Duodenal mucosa (tissue), 2 donors: Measurements from ENCODE around the gene GRIK1.

Experiments
- H3K27ac ChIP-seq: one replicate; pipeline ENCODE4 v1.7.0; 2013; ENCODE audit warnings: low read depth, low read length
- H3K27me3 ChIP-seq, 2 donors: one replicate each; pipeline ENCODE4 v1.7.0; 2013; ENCODE audit warnings: low read length in 2 of 2, control low read depth in 1 of 2; ENCODE audit not compliant: insufficient read depth in 2 of 2, control insufficient read depth in 1 of 2
- H3K36me3 ChIP-seq, 2 donors: one replicate each; pipeline ENCODE4 v1.7.0; 2013; ENCODE audit warnings: low read length in 2 of 2, control low read depth in 1 of 2; ENCODE audit not compliant: insufficient read depth in 2 of 2, control insufficient read depth in 1 of 2
- H3K4me1 ChIP-seq, 2 donors: one replicate each; pipeline ENCODE4 v1.7.0; 2013; ENCODE audit warnings: low read length in 2 of 2, control low read depth in 1 of 2; ENCODE audit not compliant: insufficient read depth in 2 of 2, control insufficient read depth in 1 of 2
- H3K4me3 ChIP-seq, 2 donors: one replicate each; pipeline ENCODE4 v1.7.0; 2013; ENCODE audit warnings: low read length in 2 of 2, low read depth in 1 of 2
- H3K9ac ChIP-seq, 2 donors: one replicate each; pipeline ENCODE4 v1.7.0; 2013; ENCODE audit warnings: low read length in 2 of 2, low read depth in 1 of 2
- H3K9me3 ChIP-seq, 2 donors: one replicate each; pipeline ENCODE4 v1.7.0; 2013; ENCODE audit warnings: low read length in 2 of 2, control low read depth in 1 of 2; ENCODE audit not compliant: control insufficient read depth in 1 of 2

The GRIK1 gene

GRCh38 chr21:29953072-29953471, 13.3 kb upstream of the GRIK1 start:
- Histone ChIP-seq H3K4me3 (no peak overlapping the region), H3K9ac (no peak overlapping the region), H3K36me3 (no peaks in the 10 kb centered on the region), H3K27me3 (no peaks in the 10 kb centered on the region), H3K9me3 (peaks cover 0 to 3% of the 10 kb centered on the region in 2 donors), H3K27ac (no peak overlapping the region), H3K4me1 (no peaks in the 10 kb centered on the region)

DNA sequence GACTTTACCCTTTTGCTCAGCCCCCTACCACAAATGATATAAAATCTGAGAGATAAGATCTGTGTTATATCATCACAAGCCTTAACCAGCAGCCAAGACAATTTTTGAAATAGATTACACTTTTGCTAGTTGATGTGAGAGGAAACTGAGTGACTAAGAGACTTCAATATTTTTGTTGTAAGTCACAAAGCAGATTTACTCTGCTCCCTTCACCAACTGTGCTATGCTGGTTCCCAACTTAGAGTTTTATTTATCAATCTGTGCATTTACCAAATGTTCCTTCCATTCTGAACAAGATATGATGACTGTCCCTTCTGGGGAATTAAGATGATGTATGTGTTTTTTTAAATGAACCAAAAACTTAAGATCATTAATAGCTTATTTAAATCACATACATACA, 12.1 kb upstream of the GRIK1 start:
- Histone ChIP-seq H3K27me3 (no peaks in the 10 kb centered on the region), H3K4me3 (no peak overlapping the region), H3K27ac (no peak overlapping the region), H3K9me3 (no peaks in the 10 kb centered on the region), H3K9ac (no peak overlapping the region), H3K36me3 (no peaks in the 10 kb centered on the region), H3K4me1 (no peaks in the 10 kb centered on the region)

DNA sequence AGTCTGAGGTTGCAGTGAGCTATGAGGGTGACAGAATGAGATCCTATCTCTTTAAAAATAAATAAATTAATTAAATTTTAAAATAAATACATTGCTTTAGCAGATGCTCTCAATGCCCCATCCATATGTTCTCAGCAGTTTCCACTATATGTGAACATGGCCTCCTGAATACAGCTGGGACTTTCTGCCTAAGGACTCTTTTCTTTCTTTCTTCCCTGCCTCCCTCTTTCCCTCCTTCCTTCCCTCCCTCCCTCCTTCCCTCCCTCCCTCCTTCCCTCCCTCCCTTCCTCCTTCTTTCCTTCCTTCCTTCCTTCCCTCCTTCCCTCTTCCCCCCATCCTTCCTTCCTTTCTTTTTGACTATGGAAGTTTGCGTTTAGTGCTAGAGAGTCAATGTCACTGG, 10.2 kb upstream of the GRIK1 start:
- no peak overlapping the region for H3K27ac ChIP-seq
- no peaks in the 10 kb centered on the region for H3K9me3 ChIP-seq
- no peaks in the 10 kb centered on the region for H3K4me1 ChIP-seq
- H3K27me3 ChIP-seq: no peaks in the 10 kb centered on the region
- no peak overlapping the region for H3K9ac ChIP-seq
- H3K36me3 ChIP-seq: no peaks in the 10 kb centered on the region
- H3K4me3 ChIP-seq: no peak overlapping the region

GRCh38 chr21:29947119-29947518, 7.3 kb upstream of the GRIK1 start:
- Histone ChIP-seq H3K36me3 (no peaks in the 10 kb centered on the region), H3K4me1 (no peaks in the 10 kb centered on the region), H3K9me3 (no peaks in the 10 kb centered on the region), H3K9ac (no peak overlapping the region), H3K4me3 (no peak overlapping the region), H3K27me3 (no peaks in the 10 kb centered on the region), H3K27ac (no peak overlapping the region)

DNA sequence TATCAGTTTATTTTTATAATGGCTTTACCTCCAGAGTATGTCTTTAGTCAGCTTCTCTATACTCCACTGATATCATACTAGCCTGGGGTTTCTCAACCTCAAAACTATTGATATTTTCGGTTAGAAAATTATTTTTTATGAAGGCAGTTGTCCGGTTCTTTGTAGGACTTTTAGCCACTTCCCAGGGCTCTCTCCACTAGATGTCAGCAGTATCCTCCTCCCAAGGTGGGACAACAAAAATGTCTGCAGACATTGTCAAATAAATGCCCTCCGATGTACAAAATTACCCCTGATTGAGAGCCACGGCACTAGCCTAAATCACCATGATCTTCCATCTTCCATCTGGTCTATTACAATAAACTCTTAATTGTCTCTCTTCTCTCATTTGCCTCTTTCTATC, 4.1 kb upstream of the GRIK1 start:
- peaks cover under 1 to 4% of the 10 kb centered on the region in 2 donors for H3K27me3 ChIP-seq
- no peaks in the 10 kb centered on the region for H3K4me1 ChIP-seq
- H3K27ac ChIP-seq: no peak overlapping the region
- H3K36me3 ChIP-seq: no peaks in the 10 kb centered on the region
- H3K4me3 ChIP-seq: no peak overlapping the region
- no peaks in the 10 kb centered on the region for H3K9me3 ChIP-seq
- no peak overlapping the region for H3K9ac ChIP-seq

DNA sequence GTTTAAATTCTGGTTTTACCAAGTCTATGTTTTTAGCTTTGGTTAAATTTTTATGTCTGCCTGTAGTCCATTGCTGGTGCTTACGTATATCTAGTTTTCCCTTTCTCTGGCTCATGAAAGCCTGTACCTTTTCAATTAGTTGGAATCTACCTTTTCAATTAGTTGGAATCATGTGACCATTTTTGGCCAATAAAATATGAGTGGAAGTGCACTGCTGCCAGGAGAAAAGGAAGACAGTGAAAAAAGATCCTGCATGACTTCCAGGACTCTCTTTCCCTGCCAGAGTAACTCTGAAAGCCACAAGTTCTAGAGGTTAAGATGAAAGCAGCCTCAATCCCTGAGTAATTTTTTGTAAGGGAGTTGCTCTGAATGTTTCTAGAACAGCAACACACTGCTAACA, 2.2 kb upstream of the GRIK1 start:
- Histone ChIP-seq H3K27ac (no peak overlapping the region), H3K9ac (no peak overlapping the region), H3K27me3 (peaks cover 4 to 10% of the 10 kb centered on the region in 2 donors), H3K9me3 (no peaks in the 10 kb centered on the region), H3K4me1 (no peaks in the 10 kb centered on the region), H3K36me3 (no peaks in the 10 kb centered on the region), H3K4me3 (no peak overlapping the region)

- H3K9ac ChIP-seq: no peak overlapping the region
- H3K4me3 ChIP-seq: no peak overlapping the region
- H3K9me3 ChIP-seq: no peaks in the 10 kb centered on the region
- no peaks in the 10 kb centered on the region for H3K36me3 ChIP-seq
- no peak overlapping the region for H3K27ac ChIP-seq
- no peaks in the 10 kb centered on the region for H3K4me1 ChIP-seq
- peaks cover 4 to 10% of the 10 kb centered on the region in 2 donors for H3K27me3 ChIP-seq
Measured at GRCh38 chr21:29940991-29941390, 1.2 kb upstream of the GRIK1 start.

- Histone ChIP-seq H3K4me3 (no peak overlapping the region), H3K27me3 (peaks cover 4 to 10% of the 10 kb centered on the region in 2 donors), H3K9me3 (no peaks in the 10 kb centered on the region), H3K4me1 (no peaks in the 10 kb centered on the region), H3K27ac (no peak overlapping the region), H3K9ac (no peak overlapping the region), H3K36me3 (no peaks in the 10 kb centered on the region)
Measured at GRCh38 chr21:29940361-29940760, 565 bp upstream of the GRIK1 start.

DNA sequence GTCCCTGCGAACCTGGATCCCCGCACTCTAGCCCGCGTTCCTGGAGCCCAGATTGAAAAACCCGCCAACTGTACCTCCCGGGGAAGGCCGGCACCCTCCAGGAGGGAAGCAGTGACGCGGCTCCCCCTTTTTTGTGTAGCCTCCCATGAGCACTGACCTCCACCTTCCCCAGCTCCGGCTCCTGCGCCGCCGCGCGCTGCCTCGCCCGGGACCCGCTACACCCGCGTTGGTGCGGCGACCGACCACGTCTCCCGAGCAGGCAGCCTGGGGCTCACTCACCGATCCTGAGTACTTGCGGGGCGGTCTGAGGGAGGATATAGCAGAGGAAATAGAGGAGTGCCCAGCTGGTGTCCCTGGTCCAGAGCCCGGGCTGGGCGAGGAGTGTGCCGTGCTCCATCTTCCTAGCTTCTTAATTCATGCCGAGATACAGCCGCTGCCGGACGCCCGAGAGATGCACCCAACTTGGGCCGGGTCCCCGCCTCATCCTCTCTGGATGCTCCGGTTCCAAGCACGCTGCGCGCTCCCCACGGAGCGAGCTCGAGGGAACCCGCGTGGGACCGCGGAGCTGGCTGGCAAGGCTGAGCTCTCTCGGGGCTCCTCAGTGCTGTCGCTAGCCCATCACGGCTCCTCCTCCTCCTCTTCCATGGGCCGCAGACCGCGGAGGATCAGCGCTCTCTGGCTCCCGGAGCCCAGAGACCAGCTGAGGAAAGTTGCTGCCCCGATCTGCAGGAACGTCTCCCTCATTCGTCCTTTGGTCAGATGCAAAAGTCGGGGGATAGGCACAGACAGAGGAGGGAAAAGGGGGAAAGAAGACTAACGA, 482 bp downstream of the GRIK1 start:
- H3K4me3 ChIP-seq: no peak overlapping the region
- H3K27me3 ChIP-seq: peaks cover 4 to 10% of the 10 kb centered on the region in 2 donors
- H3K27ac ChIP-seq: no peak overlapping the region
- H3K9ac ChIP-seq: no peak overlapping the region
- H3K36me3 ChIP-seq: no peaks in the 10 kb centered on the region
- no peaks in the 10 kb centered on the region for H3K4me1 ChIP-seq
- H3K9me3 ChIP-seq: no peaks in the 10 kb centered on the region

DNA sequence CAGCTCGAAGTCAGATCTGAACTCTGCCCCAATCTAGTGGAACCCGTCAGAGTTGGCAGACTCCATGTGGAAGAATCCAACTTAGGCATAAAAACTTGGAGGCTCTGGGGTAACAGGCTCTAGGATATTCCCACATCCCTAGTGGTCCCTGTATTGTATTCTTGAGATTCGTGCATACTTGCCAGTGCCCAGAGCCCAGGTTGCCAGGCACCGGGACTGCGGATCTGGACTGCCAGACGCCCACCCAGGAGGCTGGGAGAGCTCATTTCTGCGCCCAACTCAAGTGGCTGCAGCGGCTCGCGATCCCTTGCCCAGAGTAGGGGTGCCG, 1.1 kb downstream of the GRIK1 start:
- H3K4me3 ChIP-seq: no peak overlapping the region

More for the DNA sequence above, 1.1 kb downstream of the GRIK1 start:
- Histone ChIP-seq H3K27me3 (peaks cover 4 to 10% of the 10 kb centered on the region in 2 donors), H3K36me3 (no peaks in the 10 kb centered on the region), H3K9ac (no peak overlapping the region), H3K4me1 (no peaks in the 10 kb centered on the region), H3K9me3 (no peaks in the 10 kb centered on the region), H3K27ac (no peak overlapping the region)
